ENCODE measurements around the gene WSCD2.
"Not testable (repeated sequence)": the region's sequence is repeated elsewhere in the genome, so short reads cannot be mapped to it uniquely, and the experiment has no call there.

WSCD2 gene

GRCh38 chr12:108196921-108197320 lies 67.8 kb downstream of the WSCD2 start:
- DNase-seq (ENCODE audit: low spot score) = no peak

- DNase-seq (ENCODE audit: low spot score) = no peak
These were observed 69.0 kb downstream of the WSCD2 start for GRCh38 chr12:108198043-108198442.

GRCh38 chr12:108199106-108199505 lies 70.0 kb downstream of the WSCD2 start:
- DNase-seq (ENCODE audit: low spot score) = no peak

- no peak for DNase-seq (ENCODE audit: low spot score)
These were observed 72.7 kb downstream of the WSCD2 start for GRCh38 chr12:108201808-108202207.

GRCh38 chr12:108204117-108204987 lies 75.3 kb downstream of the WSCD2 start:
- DNase-seq (ENCODE audit: low spot score) = no peak

GRCh38 chr12:108205864-108206263 lies 76.8 kb downstream of the WSCD2 start:
- DNase-seq (ENCODE audit: low spot score) = no peak

GRCh38 chr12:108207791-108208730 lies 79.0 kb downstream of the WSCD2 start:
- no peak for DNase-seq (ENCODE audit: low spot score)

GRCh38 chr12:108210001-108210400 lies 80.9 kb downstream of the WSCD2 start:
- DNase-seq (ENCODE audit: low spot score) = no peak

- no peak for DNase-seq (ENCODE audit: low spot score)
These were observed 82.1 kb downstream of the WSCD2 start for GRCh38 chr12:108211157-108211556.

GRCh38 chr12:108213871-108214445 lies 84.9 kb downstream of the WSCD2 start:
- DNase-seq (ENCODE audit: low spot score) = peak; percentile 18

- no peak for DNase-seq (ENCODE audit: low spot score)
These were observed 85.4 kb downstream of the WSCD2 start for GRCh38 chr12:108214486-108214885.

- DNase-seq (ENCODE audit: low spot score) = no peak
These were observed 86.4 kb downstream of the WSCD2 start for GRCh38 chr12:108215458-108215857.

- peak; percentile 15 for DNase-seq (ENCODE audit: low spot score)
These were observed 89.8 kb downstream of the WSCD2 start for GRCh38 chr12:108218921-108219320.

- not testable (repeated sequence) for DNase-seq (ENCODE audit: low spot score)
These were observed 96.0 kb downstream of the WSCD2 start for GRCh38 chr12:108225101-108225500.

- peak; percentile 33 for DNase-seq (ENCODE audit: low spot score)
These were observed 97.8 kb downstream of the WSCD2 start for GRCh38 chr12:108226866-108227265.

GRCh38 chr12:108228746-108229145 lies 99.7 kb downstream of the WSCD2 start:
- DNase-seq (ENCODE audit: low spot score) = no peak

- DNase-seq (ENCODE audit: low spot score) = no peak
These were observed 102.2 kb downstream of the WSCD2 start for GRCh38 chr12:108231109-108231905.

GRCh38 chr12:108231909-108232434 lies 102.9 kb downstream of the WSCD2 start:
- DNase-seq (ENCODE audit: low spot score) = no peak

GRCh38 chr12:108232565-108232964 lies 103.5 kb downstream of the WSCD2 start:
- no peak for DNase-seq (ENCODE audit: low spot score)

- DNase-seq (ENCODE audit: low spot score) = peak; percentile 27
These were observed 105.1 kb downstream of the WSCD2 start for GRCh38 chr12:108234158-108234557.

All from Ammon's horn (tissue), 1 donor.